ENCODE results near the gene HERPUD1. TPM values are rescaled to one million over a fixed set of nuclear protein-coding genes. Genes with fewer than 3 reads are reported as not detected.

The HERPUD1 gene
- polyA plus RNA-seq, 1 of the 3 experiments (the other 2 are of a cell fraction) = 46.3 TPM

DNA sequence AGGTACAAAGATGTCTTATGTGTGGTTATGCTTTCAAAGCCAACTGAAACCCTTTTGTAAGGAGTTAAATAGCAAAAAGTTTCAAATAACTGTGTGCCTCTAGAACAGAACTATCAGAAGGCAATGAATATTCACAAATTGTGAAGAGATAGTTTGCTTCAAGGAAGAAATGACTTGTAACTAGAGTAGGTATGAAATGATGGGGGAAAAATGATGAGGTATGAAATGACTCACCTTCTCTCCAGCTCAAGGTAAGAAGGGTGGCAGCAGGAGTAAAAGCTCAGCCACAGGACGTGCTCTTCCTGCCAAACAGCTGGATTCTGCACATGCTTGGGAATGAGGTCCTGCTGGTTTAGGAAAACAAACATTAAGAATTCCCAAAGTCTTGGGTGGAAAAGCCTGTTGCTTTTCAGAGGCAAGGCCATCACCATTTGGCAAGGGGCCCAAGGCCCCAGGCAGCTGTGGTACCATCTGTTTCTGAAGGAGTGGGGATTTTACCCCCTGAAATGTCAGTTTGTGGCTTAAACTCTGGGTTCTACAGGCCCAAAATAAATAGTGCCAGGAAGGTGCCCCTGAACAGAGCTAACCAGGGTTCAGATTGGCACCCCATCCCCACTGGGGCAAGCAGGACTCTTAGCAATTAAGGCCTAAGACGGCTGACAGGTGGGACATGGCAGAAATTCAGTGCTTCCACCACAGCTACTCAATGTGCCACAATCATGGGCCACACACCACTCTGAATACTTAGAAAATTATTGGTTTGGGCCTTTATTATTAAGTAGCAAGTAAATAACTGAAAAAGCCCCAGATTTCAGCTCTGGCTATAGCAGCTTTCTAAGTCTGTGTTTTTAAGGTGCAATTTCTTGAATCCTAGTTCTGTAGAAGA, 13.3 kb downstream of the HERPUD1 start:
- no peak overlapping the region for H3K9ac ChIP-seq
- H3K27ac ChIP-seq (ENCODE audit: low read depth in 2 of 2, low read length in 1 of 2) = no peak overlapping the region
- CTCF ChIA-PET = interaction anchor here (0.9 to 1.7 kb wide), 4 partner anchors 19 to 139 kb away, joined by 3 to 12 read pairs (median 3); no protein-coding TSS in a partner anchor
- H4K20me1 ChIP-seq (ENCODE audit: insufficient read depth) = peaks cover 25% of the 10 kb centered on the region
- H3K9me3 ChIP-seq = no peaks in the 10 kb centered on the region
- H3K36me3 ChIP-seq (replicated peaks in 1 of 2; ENCODE audit: control insufficient read depth in 1 of 2, insufficient read depth in 2 of 2, low read length in 1 of 2) = peaks cover 49 to 50% of the 10 kb centered on the region in 2 experiments
- H3K27me3 ChIP-seq (ENCODE audit: insufficient read depth) = no peaks in the 10 kb centered on the region
- H2AFZ ChIP-seq (ENCODE audit: low read depth) = no peak overlapping the region
- no peak overlapping the region for H3K4me3 ChIP-seq (ENCODE audit: low read depth in 2 of 2, low read length in 1 of 2)
- H3K9me2 ChIP-seq = no peaks in the 10 kb centered on the region
- no peak for DNase-seq
- WGBS (ENCODE audit: low lambda C conversion rate) = 83% methylated on average over 2 of the region's 2 CpGs
- TF ChIP-seq, protein P1, sequence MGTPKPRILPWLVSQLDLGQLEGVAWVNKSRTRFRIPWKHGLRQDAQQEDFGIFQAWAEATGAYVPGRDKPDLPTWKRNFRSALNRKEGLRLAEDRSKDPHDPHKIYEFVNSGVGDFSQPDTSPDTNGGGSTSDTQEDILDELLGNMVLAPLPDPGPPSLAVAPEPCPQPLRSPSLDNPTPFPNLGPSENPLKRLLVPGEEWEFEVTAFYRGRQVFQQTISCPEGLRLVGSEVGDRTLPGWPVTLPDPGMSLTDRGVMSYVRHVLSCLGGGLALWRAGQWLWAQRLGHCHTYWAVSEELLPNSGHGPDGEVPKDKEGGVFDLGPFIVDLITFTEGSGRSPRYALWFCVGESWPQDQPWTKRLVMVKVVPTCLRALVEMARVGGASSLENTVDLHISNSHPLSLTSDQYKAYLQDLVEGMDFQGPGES (IDR thresholded peaks at IDR 0.05; ENCODE audit: low read depth, low read length) = no peak
- no peak for TF ChIP-seq RFX5 (IDR thresholded peaks at IDR 0.05; ENCODE audit: low read length)
- no peak for TF ChIP-seq CHD2 (IDR thresholded peaks at IDR 0.05; ENCODE audit: low read length, partially characterized antibody)
- no peak for TF ChIP-seq NRF1 (IDR thresholded peaks at IDR 0.05; ENCODE audit: low read depth, low read length)
- no peak for TF ChIP-seq GATA2 (CRISPR knock-in tag; IDR thresholded peaks at IDR 0.05)
- TF ChIP-seq NFIC (IDR thresholded peaks at IDR 0.05; ENCODE audit: borderline replicate concordance) = no peak
- TF ChIP-seq GABPA (IDR thresholded peaks at IDR 0.05; ENCODE audit: low read depth) = no peak
- TF ChIP-seq EP300 (IDR thresholded peaks at IDR 0.05; ENCODE audit: borderline replicate concordance in 1 of 2, low read depth in 1 of 2, low read length in 1 of 2) = no peak
- TF ChIP-seq, protein P2, sequence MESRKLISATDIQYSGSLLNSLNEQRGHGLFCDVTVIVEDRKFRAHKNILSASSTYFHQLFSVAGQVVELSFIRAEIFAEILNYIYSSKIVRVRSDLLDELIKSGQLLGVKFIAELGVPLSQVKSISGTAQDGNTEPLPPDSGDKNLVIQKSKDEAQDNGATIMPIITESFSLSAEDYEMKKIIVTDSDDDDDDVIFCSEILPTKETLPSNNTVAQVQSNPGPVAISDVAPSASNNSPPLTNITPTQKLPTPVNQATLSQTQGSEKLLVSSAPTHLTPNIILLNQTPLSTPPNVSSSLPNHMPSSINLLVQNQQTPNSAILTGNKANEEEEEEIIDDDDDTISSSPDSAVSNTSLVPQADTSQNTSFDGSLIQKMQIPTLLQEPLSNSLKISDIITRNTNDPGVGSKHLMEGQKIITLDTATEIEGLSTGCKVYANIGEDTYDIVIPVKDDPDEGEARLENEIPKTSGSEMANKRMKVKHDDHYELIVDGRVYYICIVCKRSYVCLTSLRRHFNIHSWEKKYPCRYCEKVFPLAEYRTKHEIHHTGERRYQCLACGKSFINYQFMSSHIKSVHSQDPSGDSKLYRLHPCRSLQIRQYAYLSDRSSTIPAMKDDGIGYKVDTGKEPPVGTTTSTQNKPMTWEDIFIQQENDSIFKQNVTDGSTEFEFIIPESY (IDR thresholded peaks at IDR 0.05; ENCODE audit: borderline replicate concordance, low read depth) = no peak
- TF ChIP-seq SMC3 (IDR thresholded peaks at IDR 0.05; ENCODE audit: low read depth, low read length) = no peak
- TF ChIP-seq, protein P3, sequence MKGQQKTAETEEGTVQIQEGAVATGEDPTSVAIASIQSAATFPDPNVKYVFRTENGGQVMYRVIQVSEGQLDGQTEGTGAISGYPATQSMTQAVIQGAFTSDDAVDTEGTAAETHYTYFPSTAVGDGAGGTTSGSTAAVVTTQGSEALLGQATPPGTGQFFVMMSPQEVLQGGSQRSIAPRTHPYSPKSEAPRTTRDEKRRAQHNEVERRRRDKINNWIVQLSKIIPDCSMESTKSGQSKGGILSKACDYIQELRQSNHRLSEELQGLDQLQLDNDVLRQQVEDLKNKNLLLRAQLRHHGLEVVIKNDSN (IDR thresholded peaks at IDR 0.05; ENCODE audit: borderline replicate concordance, low read depth) = no peak
- no peak for TF ChIP-seq TCF12 (IDR thresholded peaks at IDR 0.05)
- TF ChIP-seq, protein P4, sequence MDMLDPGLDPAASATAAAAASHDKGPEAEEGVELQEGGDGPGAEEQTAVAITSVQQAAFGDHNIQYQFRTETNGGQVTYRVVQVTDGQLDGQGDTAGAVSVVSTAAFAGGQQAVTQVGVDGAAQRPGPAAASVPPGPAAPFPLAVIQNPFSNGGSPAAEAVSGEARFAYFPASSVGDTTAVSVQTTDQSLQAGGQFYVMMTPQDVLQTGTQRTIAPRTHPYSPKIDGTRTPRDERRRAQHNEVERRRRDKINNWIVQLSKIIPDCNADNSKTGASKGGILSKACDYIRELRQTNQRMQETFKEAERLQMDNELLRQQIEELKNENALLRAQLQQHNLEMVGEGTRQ (IDR thresholded peaks at IDR 0.05; ENCODE audit: borderline replicate concordance, low read depth, low read length) = no peak
- POLR2A ChIA-PET = interaction anchor here (1.0 to 1.4 kb wide), 2 partner anchors 12 to 14 kb away, joined by 3 to 4 read pairs; no protein-coding TSS in a partner anchor
- H3F3A ChIP-seq (replicated peaks; ENCODE audit: insufficient read depth) = peaks cover 48% of the 10 kb centered on the region
- H3K79me2 ChIP-seq (ENCODE audit: insufficient read depth) = 0 out of 2 replicates have a peak, but pooled peaks cover 5% of the 10 kb centered on the region
- peaks cover 0 to 4% of the 10 kb centered on the region in 2 experiments; a peak in 1 of 4 replicates for H3K4me1 ChIP-seq (ENCODE audit: control insufficient read depth in 1 of 2, insufficient read depth in 2 of 2, low read depth in 1 of 2, low read length in 1 of 2)
- no peak overlapping the region for H3K4me2 ChIP-seq

Data from SK-N-SH (cell line).